Measurements from ENCODE around the gene LUZP2. TPM values are rescaled to one million over a fixed set of nuclear protein-coding genes. Genes with fewer than 3 reads are reported as not detected.

The LUZP2 gene
- 0.18 TPM for total RNA-seq

- peak; percentile 71 for ATAC-seq
- no peak for DNase-seq (ENCODE audit: low spot score)
- intact Hi-C loops (cut with DNase I) = no loop called here
Measured at GRCh38 chr11:24496736-24497725, at the start of gene LUZP2. LUZP2 (plus strand) TSS chr11:24497053.

- intact Hi-C loops (cut with DNase I) = no loop called here
- DNase-seq (ENCODE audit: low spot score) = no peak
- ATAC-seq = no peak
Measured at GRCh38 chr11:24453129-24453718, 43.6 kb upstream of the LUZP2 start.

GRCh38 chr11:24457985-24458384, 38.9 kb upstream of the LUZP2 start:
- DNase-seq (ENCODE audit: low spot score) (no peak), ATAC-seq (no peak)
- intact Hi-C loops (cut with DNase I) = no loop called here

GRCh38 chr11:24470431-24470830, 26.4 kb upstream of the LUZP2 start:
- DNase-seq (ENCODE audit: low spot score) (no peak), ATAC-seq (no peak)
- intact Hi-C loops (cut with DNase I) = no loop called here

- DNase-seq (ENCODE audit: low spot score) (no peak), ATAC-seq (no peak)
- intact Hi-C loops (cut with DNase I) = no loop called here
Measured at GRCh38 chr11:24471084-24471483, 25.8 kb upstream of the LUZP2 start.

- ATAC-seq (no peak), DNase-seq (ENCODE audit: low spot score) (no peak)
- intact Hi-C loops (cut with DNase I) = no loop called here
Measured at GRCh38 chr11:24478718-24479117, 18.1 kb upstream of the LUZP2 start.

- no peak for ATAC-seq
- intact Hi-C loops (cut with DNase I) = no loop called here
- no peak for DNase-seq (ENCODE audit: low spot score)
Measured at GRCh38 chr11:24489477-24489876, 7.4 kb upstream of the LUZP2 start.

GRCh38 chr11:24496386-24496735, 492 bp upstream of the LUZP2 start:
- intact Hi-C loops (cut with DNase I) = no loop called here
- DNase-seq (ENCODE audit: low spot score) (no peak), ATAC-seq (no peak)

- ATAC-seq (no peak), DNase-seq (ENCODE audit: low spot score) (no peak)
- intact Hi-C loops (cut with DNase I) = no loop called here
Measured at GRCh38 chr11:24497831-24498230, 978 bp downstream of the LUZP2 start.

- ATAC-seq (no peak), DNase-seq (ENCODE audit: low spot score) (no peak)
- intact Hi-C loops (cut with DNase I) = no loop called here
Measured at GRCh38 chr11:24502425-24502824, 5.6 kb downstream of the LUZP2 start.

- no peak for ATAC-seq
- intact Hi-C loops (cut with DNase I) = no loop called here
- no peak for DNase-seq (ENCODE audit: low spot score)
Measured at GRCh38 chr11:24509114-24509513, 12.3 kb downstream of the LUZP2 start.

GRCh38 chr11:24511511-24511910, 14.7 kb downstream of the LUZP2 start:
- no peak for DNase-seq (ENCODE audit: low spot score)
- intact Hi-C loops (cut with DNase I) = no loop called here
- ATAC-seq = no peak

- DNase-seq (ENCODE audit: low spot score) (no peak), ATAC-seq (no peak)
- intact Hi-C loops (cut with DNase I) = no loop called here
Measured at GRCh38 chr11:24513479-24514218, 16.8 kb downstream of the LUZP2 start.

- intact Hi-C loops (cut with DNase I) = no loop called here
- ATAC-seq (no peak), DNase-seq (ENCODE audit: low spot score) (no peak)
Measured at GRCh38 chr11:24514219-24514594, 17.4 kb downstream of the LUZP2 start.

GRCh38 chr11:24515632-24516031, 18.8 kb downstream of the LUZP2 start:
- DNase-seq (ENCODE audit: low spot score) (no peak), ATAC-seq (no peak)
- intact Hi-C loops (cut with DNase I) = no loop called here

- ATAC-seq = no peak
- no peak for DNase-seq (ENCODE audit: low spot score)
- intact Hi-C loops (cut with DNase I) = no loop called here
Measured at GRCh38 chr11:24516638-24517037, 19.8 kb downstream of the LUZP2 start.

- intact Hi-C loops (cut with DNase I) = no loop called here
- DNase-seq (ENCODE audit: low spot score) (no peak), ATAC-seq (no peak)
Measured at GRCh38 chr11:24521601-24522000, 24.7 kb downstream of the LUZP2 start.

GRCh38 chr11:24524156-24524555, 27.3 kb downstream of the LUZP2 start:
- no peak for DNase-seq (ENCODE audit: low spot score)
- intact Hi-C loops (cut with DNase I) = no loop called here
- no peak for ATAC-seq

- ATAC-seq (no peak), DNase-seq (ENCODE audit: low spot score) (no peak)
- intact Hi-C loops (cut with DNase I) = no loop called here
Measured at GRCh38 chr11:24531528-24531927, 34.7 kb downstream of the LUZP2 start.

GRCh38 chr11:24543771-24544170, 46.9 kb downstream of the LUZP2 start:
- DNase-seq (ENCODE audit: low spot score) = no peak
- intact Hi-C loops (cut with DNase I) = no loop called here
- no peak for ATAC-seq
